IMR-90 (cell line): Measurements from ENCODE around the gene TRIO. TPM values are rescaled to one million over a fixed set of nuclear protein-coding genes. Genes with fewer than 3 reads are reported as not detected.

ENCODE experiments used
- ATAC-seq: fragments of 200-7000 bp; cut with Tn5 transposase; 2 replicates; pipeline ENCODE4 v1.9.1; 2020; ENCODE audit warnings: low read depth, mild to moderate bottlenecking, moderate library complexity
- BruUV-seq: library from RNA; stranded (reverse); fragments of 400-500 nt; replicated peaks from 2 replicates; lab custom pipeline; 2021; lab: Mats Ljungman, UMichigan
- CTCF ChIA-PET: fragments of 300-600 bp; formaldehyde crosslinking; extraction: SDS; loops from one replicate; lab custom pipeline; 2021; ENCODE audit warnings: antibody characterized with exemption; lab: Yijun Ruan, JAX
- POLR2A ChIA-PET: fragments of 300-600 bp; sonication (Branson Sonifier 250); formaldehyde crosslinking; loops from one replicate; lab custom pipeline; 2022; ENCODE audit warnings: antibody characterized with exemption; ENCODE audit not compliant: unreplicated experiment; lab: Charles Lee
- DNase-seq: peaks from one replicate; pipeline ENCODE4 v3.0.0; 2013
- H2AFZ ChIP-seq: replicated peaks from 2 replicates; pipeline ENCODE3; 2013; ENCODE audit warnings: low read length, mild to moderate bottlenecking; ENCODE audit not compliant: poor library complexity
- H2AK5ac ChIP-seq: 2 replicates; pipeline ENCODE4 v1.6.1; 2013; ENCODE audit warnings: low read depth, low read length, inconsistent platforms
- H2AK9ac ChIP-seq: replicated peaks from 2 replicates; pipeline ENCODE3; 2013; ENCODE audit warnings: mild to moderate bottlenecking, low read depth, low read length, moderate library complexity; ENCODE audit not compliant: poor library complexity
- H2BK120ac ChIP-seq: 2 replicates; pipeline ENCODE4 v1.6.1; 2013; ENCODE audit warnings: low read depth, low read length, inconsistent platforms
- H2BK15ac ChIP-seq: 3 replicates; pipeline ENCODE4 v1.6.1; 2013; ENCODE audit warnings: low read depth, low read length, inconsistent platforms
- H2BK20ac ChIP-seq: 2 replicates; pipeline ENCODE4 v1.6.1; 2013; ENCODE audit warnings: low read depth, mild to moderate bottlenecking, inconsistent platforms, low read length, moderate library complexity
- H2BK5ac ChIP-seq: 2 replicates; pipeline ENCODE4 v1.6.1; 2013; ENCODE audit warnings: mild to moderate bottlenecking, low read depth, low read length, inconsistent platforms; ENCODE audit not compliant: poor library complexity, severe bottlenecking
- H3K14ac ChIP-seq: replicated peaks from 2 replicates; pipeline ENCODE4 v1.6.1; 2013; ENCODE audit warnings: low read depth, low read length, inconsistent platforms
- H3K18ac ChIP-seq: 2 replicates; pipeline ENCODE4 v1.6.1; 2013; ENCODE audit warnings: low read depth, low read length, control low read depth
- H3K23ac ChIP-seq: 2 replicates; pipeline ENCODE4 v1.6.1; 2013; ENCODE audit warnings: low read depth, low read length, inconsistent platforms
- H3K27ac ChIP-seq: 2 replicates; pipeline ENCODE4 v1.5.1; 2013; ENCODE audit warnings: mild to moderate bottlenecking, control low read depth, low read length; ENCODE audit not compliant: insufficient read depth
- H3K27me3 ChIP-seq: 2 replicates; pipeline ENCODE4 v1.6.1; 2013; ENCODE audit warnings: low read length; ENCODE audit not compliant: control insufficient read depth, insufficient read depth
- H3K36me3 ChIP-seq: 2 replicates; pipeline ENCODE4 v1.6.1; 2013; ENCODE audit warnings: low read length, mixed read lengths; ENCODE audit not compliant: control insufficient read depth, insufficient read depth
- H3K4ac ChIP-seq: 2 replicates; pipeline ENCODE4 v1.6.1; 2013; ENCODE audit warnings: low read depth, low read length, inconsistent platforms
- H3K4me1 ChIP-seq: 2 replicates; pipeline ENCODE4 v1.6.1; 2013; ENCODE audit warnings: low read length, mixed read lengths; ENCODE audit not compliant: control insufficient read depth, insufficient read depth
- H3K4me2 ChIP-seq: 2 replicates; pipeline ENCODE4 v1.6.1; 2013; ENCODE audit warnings: low read depth, mild to moderate bottlenecking, control low read depth, low read length, moderate library complexity
- H3K4me3 ChIP-seq: 2 replicates; pipeline ENCODE4 v1.5.1; 2013; ENCODE audit warnings: low read depth, mild to moderate bottlenecking, control low read depth, low read length, moderate library complexity; ENCODE audit not compliant: insufficient read depth
- H3K56ac ChIP-seq: 2 replicates; pipeline ENCODE4 v1.6.1; 2013; ENCODE audit warnings: low read length, inconsistent platforms; ENCODE audit not compliant: insufficient read depth; ENCODE audit errors: extremely low read depth
- H3K79me1 ChIP-seq, 2 experiments: 2 replicates each; pipeline ENCODE4 v1.6.1; 2013; ENCODE audit warnings: low read length in 2 of 2, inconsistent platforms in 1 of 2, low read depth in 1 of 2
- H3K9ac ChIP-seq: 2 replicates; pipeline ENCODE4 v1.6.1; 2013; ENCODE audit warnings: low read depth, low read length, control low read depth
- H3K9me1 ChIP-seq: 2 replicates; pipeline ENCODE4 v1.6.1; 2013; ENCODE audit warnings: low read length, inconsistent platforms; ENCODE audit not compliant: insufficient read depth
- H3K9me3 ChIP-seq: 2 replicates; pipeline ENCODE4 v1.6.1; 2013; ENCODE audit warnings: low read length; ENCODE audit not compliant: control insufficient read depth, insufficient read depth
- H4K20me1 ChIP-seq: 2 replicates; pipeline ENCODE4 v1.6.1; 2013; ENCODE audit warnings: low read length, inconsistent platforms; ENCODE audit not compliant: insufficient read depth
- H4K5ac ChIP-seq: 2 replicates; pipeline ENCODE4 v1.6.1; 2013; ENCODE audit warnings: mild to moderate bottlenecking, low read depth, low read length, control low read depth
- H4K8ac ChIP-seq, 2 experiments: 2 replicates each; pipeline ENCODE4 v1.6.1; 2013; ENCODE audit warnings: low read depth in 2 of 2, low read length in 2 of 2, control low read depth in 1 of 2, inconsistent platforms in 1 of 2
- H4K91ac ChIP-seq: 2 replicates; pipeline ENCODE4 v1.6.1; 2013; ENCODE audit warnings: low read depth, low read length, inconsistent platforms; ENCODE audit not compliant: insufficient read depth
- BHLHE40 ChIP-seq: fragments of 150-350 bp; IDR thresholded peaks from 2 replicates; pipeline ENCODE4 v1.6.1; 2016; ENCODE audit warnings: mild to moderate bottlenecking, low read depth, low read length
- NFE2L2 ChIP-seq: fragments of 150-350 bp; IDR thresholded peaks from 2 replicates; pipeline ENCODE4 v1.6.1; 2016; ENCODE audit warnings: low read depth, mild to moderate bottlenecking, low read length
- POLR2A ChIP-seq: IDR thresholded peaks from 2 replicates; pipeline ENCODE4 v1.6.1; 2012; ENCODE audit warnings: mild to moderate bottlenecking, low read depth, low read length
- RFX5 ChIP-seq: IDR thresholded peaks from 2 replicates; pipeline ENCODE4 v1.8.0; 2012; ENCODE audit warnings: low read depth, mild to moderate bottlenecking, low read length, moderate library complexity
- WGBS, 2 experiments: methylation state at CpG; one replicate each; pipeline versions ENCODE4 v1.1.5 to v1.1.7; 2013; ENCODE audit warnings: missing lambda C conversion rate in 2 of 2; ENCODE audit not compliant: insufficient read length in 1 of 2; ENCODE audit errors: extremely low coverage in 2 of 2; 5-methylcytosine and 5-hydroxymethylcytosine counted together
- dilution Hi-C: fragments of 300-500 bp; cut with HindIII; formaldehyde crosslinking; loops from one replicate; pipeline ENCODE4 v1.14.3; 2018; ENCODE audit warnings: low sequenced_read_pairs; ENCODE audit not compliant: unreplicated experiment
- in situ Hi-C: fragments of 300-500 bp; cut with MboI; formaldehyde crosslinking; loops from 3 replicates; pipeline ENCODE4 v1.14.3; 2019; ENCODE audit warnings: low sequenced_read_pairs, inconsistent platforms, mixed read lengths
- intact Hi-C: fragments of 100-400 bp; cut with micrococcal nuclease; formaldehyde crosslinking; loops from 2 replicates; pipeline ENCODE4 v1.10.0; 2022
- polyA plus RNA-seq, 3 experiments: library from polyadenylated mRNA; depleted of rRNA; stranded (reverse); fragments of >200 nt; gene quantifications; 2 replicates each; pipeline ENCODE4 v1.2.3, GENCODE V29; 2012; ENCODE audit warnings: low replicate concordance in 1 of 3
- total RNA-seq: library from RNA; depleted of rRNA; stranded (reverse); fragments of >200 nt; gene quantifications from 2 replicates; pipeline ENCODE4 v1.2.3, GENCODE V29; 2012

The TRIO gene
- total and polyA plus RNA-seq, 2 of the 4 experiments (the other 2 are of a cell fraction), result 206 to 522 TPM

DNA sequence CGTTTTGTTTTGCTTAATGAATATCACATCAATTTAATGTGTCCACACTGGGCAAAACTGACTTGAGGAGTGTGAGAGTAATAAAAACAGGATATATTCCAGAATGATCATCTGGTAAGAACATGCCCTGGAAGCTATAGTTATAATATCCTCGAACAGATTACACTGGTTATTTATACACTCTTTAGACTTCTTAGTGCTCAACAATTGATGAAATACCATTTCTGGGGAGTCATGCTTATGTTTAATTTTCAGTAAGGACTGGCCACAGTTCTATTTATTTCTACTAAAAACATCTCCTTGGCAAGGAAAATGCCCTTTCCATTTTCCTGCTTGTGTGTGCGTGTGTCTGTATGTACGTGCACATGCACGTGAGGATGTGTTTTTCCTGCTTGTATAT is 205.0 kb downstream of the TRIO start:
- Histone ChIP-seq H3K4me1 (peaks cover 17% of the 10 kb centered on the region), H3K4me3 (no peak overlapping the region), H3K18ac (peak overlapping the region; percentile 39), H2BK120ac (no peak overlapping the region), H3K36me3 (peaks cover 53% of the 10 kb centered on the region), H3K9ac (no peak overlapping the region), H2AK9ac (peak overlapping the region; percentile 12), H3K27me3 (no peaks in the 10 kb centered on the region), H4K8ac (no peak overlapping the region), H3K4ac (no peak overlapping the region), H3K9me3 (no peaks in the 10 kb centered on the region), H2BK5ac (peak overlapping the region; percentile 70), H3K9me1 (peaks cover 25% of the 10 kb centered on the region), H4K5ac (peak overlapping the region; percentile 6; the same call in 1 of the 2 replicates), H3K4me2 (peak overlapping the region; percentile 52), H2AFZ (no peak overlapping the region), H4K91ac (no peak overlapping the region), H3K27ac (peak overlapping the region; percentile 27; the same call in 1 of the 2 replicates), H3K14ac (peak overlapping the region; percentile 23; the same call in 1 of the 2 replicates), H2AK5ac (no peak overlapping the region; the same call in 1 of the 2 replicates), H3K79me1 (peaks cover 36 to 83% of the 10 kb centered on the region in 2 experiments), H3K23ac (peak overlapping the region; percentile 74; the same call in 1 of the 2 replicates), H2BK15ac (no peak overlapping the region), H4K20me1 (peaks cover 94% of the 10 kb centered on the region), H3K56ac (no peak overlapping the region), H2BK20ac (no peak overlapping the region)
- CTCF ChIA-PET, result no interaction called here
- DNase-seq (peak; percentile 75), ATAC-seq (peak; percentile 67)
- in situ Hi-C loops, result no loop called here
- WGBS, 2 experiments, result no CpG with 5 or more reads among the region's 5 CpGs
- dilution Hi-C loops, result no loop called here
- intact Hi-C loops, result no loop called here
- POLR2A ChIA-PET, result interaction anchor here (0.6 kb wide), 1 partner anchor 203 kb away, joined by 3 read pairs; no protein-coding TSS in a partner anchor
- no TSS peak for BruUV-seq
- TF ChIP-seq RFX5, result no peak
- no peak for TF ChIP-seq POLR2A
- TF ChIP-seq NFE2L2, result peak; percentile 8; the same call in 1 of the 2 replicates
- TF ChIP-seq BHLHE40, result peak; percentile 55; the same call in 1 of the 2 replicates
